Glomerular visceral epithelial cell (primary cell): ENCODE data around the gene RUNX1.
A peak's percentile ranks its signal among the peaks of the same experiment; 100 is the strongest.

Source experiments
- DNase-seq: peaks from one replicate; pipeline ENCODE4 v3.0.0-alpha.2; 2016; ENCODE audit errors: extremely low spot score

RUNX1 gene

DNA sequence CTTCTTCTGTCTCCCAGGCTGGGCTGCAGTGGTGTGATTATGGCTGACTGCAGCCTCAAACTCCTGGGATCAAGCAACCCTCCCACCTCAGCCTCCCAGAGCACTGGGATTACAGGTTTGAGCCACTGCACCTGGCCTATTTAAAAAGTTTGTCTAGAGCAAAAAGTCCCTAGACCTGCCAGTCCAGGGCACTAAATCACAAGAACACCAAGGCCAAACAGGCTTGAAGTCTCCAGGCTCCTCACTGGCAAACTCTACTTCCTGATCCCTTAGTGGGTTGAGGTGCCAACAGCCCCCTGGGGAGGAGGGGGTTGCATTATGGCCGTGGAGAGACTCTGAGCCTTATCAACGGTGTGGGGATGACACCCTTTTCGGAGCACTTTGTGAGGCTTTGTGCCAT lies 304.3 kb downstream of the RUNX1 start:
- DNase-seq, result no peak

DNA sequence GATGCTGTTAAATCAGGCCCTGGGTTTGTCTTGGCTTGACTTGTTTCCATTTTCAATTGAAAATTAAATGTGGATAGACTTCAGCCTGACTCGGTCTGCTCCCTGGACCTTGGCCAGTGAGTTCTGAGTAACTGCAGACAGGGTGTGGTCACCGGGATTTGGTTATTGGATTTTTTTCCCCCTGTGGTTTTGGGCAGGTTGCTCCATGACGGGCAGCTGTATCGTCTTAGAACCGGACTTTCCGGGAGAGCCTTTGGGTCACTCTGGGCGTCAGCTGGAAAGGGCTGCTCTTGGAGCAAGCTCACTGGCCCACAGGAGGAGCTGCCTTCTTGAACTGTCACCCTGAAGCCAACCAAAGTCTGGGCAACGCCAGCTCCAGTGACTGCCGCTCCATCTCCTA lies 305.3 kb downstream of the RUNX1 start:
- peak; percentile 86 for DNase-seq

GRCh38 chr21:34743285-34743684 lies 305.8 kb downstream of the RUNX1 start:
- no peak for DNase-seq

DNA sequence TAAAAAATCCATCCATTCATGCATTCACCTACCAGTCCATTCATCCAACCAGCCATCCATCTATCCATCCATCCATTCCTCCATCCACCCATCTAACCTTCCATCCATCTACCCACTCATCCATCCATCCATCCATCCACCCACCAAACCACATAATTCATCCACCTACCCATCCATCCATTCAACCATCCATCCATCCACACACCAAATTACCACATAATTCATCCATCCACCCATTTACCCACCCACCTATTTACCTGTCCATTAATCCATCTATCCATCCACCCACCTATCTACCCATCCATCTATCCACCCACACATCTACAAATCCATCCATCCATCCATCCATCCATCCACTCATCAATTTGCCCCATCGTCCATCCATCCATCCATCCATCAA lies 308.9 kb downstream of the RUNX1 start:
- DNase-seq, result no peak
